ENCODE data around the gene IL24. TPM values are rescaled to one million over a fixed set of nuclear protein-coding genes. Genes with fewer than 3 reads are reported as not detected.

IL24 gene, protein sequence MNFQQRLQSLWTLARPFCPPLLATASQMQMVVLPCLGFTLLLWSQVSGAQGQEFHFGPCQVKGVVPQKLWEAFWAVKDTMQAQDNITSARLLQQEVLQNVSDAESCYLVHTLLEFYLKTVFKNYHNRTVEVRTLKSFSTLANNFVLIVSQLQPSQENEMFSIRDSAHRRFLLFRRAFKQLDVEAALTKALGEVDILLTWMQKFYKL
- 0.17 TPM in 1 of 2 replicates, not detected in the other for total RNA-seq
- polyA plus RNA-seq: 0.54 TPM in 1 of 2 replicates, not detected in the other
- polyA plus RNA-seq (2012): 0.13 and 0.91 TPM in 2 replicates
- polyA minus RNA-seq (ENCODE audit: low replicate concordance): 3.0 TPM in 1 of 2 replicates, not detected in the other

- Histone ChIP-seq H3K27ac (ENCODE audit: insufficient read depth, low read length) (peak within 1 kb of the TSS; percentile 83), H2AFZ (ENCODE audit: low read length) (peak within 1 kb of the TSS; percentile 57), H4K20me1 (ENCODE audit: control insufficient read depth, extremely low read depth, insufficient read depth, low read length) (no peaks in the 10 kb centered on the region), H3K4me1 (ENCODE audit: control insufficient read depth, extremely low read depth, insufficient read depth, low read length) (peaks cover 39% of the 10 kb centered on the region), H3K4me3 (replicated peaks in 1 of 4; ENCODE audit: control extremely low read depth in 1 of 4, insufficient read depth in 1 of 4, low read depth in 3 of 4, low read length in 4 of 4) (no peak within 1 kb of the TSS), H3K4me2 (ENCODE audit: extremely low read depth, insufficient read depth, low read length) (peak within 1 kb of the TSS; percentile 65), H3K36me3 (ENCODE audit: control insufficient read depth, insufficient read depth, low read length) (no peaks in the 10 kb centered on the region), H3K9me3 (ENCODE audit: control insufficient read depth, insufficient read depth, low read depth, low read length) (no peaks in the 10 kb centered on the region), H3K79me2 (ENCODE audit: control insufficient read depth, insufficient read depth, low read length) (no peaks in the 10 kb centered on the region), H3K9ac (ENCODE audit: insufficient read depth, low read length) (peak within 1 kb of the TSS; percentile 48), H3K27me3 (ENCODE audit: control insufficient read depth, insufficient read depth, low read length) (no peaks in the 10 kb centered on the region)
- TF ChIP-seq, protein P1, sequence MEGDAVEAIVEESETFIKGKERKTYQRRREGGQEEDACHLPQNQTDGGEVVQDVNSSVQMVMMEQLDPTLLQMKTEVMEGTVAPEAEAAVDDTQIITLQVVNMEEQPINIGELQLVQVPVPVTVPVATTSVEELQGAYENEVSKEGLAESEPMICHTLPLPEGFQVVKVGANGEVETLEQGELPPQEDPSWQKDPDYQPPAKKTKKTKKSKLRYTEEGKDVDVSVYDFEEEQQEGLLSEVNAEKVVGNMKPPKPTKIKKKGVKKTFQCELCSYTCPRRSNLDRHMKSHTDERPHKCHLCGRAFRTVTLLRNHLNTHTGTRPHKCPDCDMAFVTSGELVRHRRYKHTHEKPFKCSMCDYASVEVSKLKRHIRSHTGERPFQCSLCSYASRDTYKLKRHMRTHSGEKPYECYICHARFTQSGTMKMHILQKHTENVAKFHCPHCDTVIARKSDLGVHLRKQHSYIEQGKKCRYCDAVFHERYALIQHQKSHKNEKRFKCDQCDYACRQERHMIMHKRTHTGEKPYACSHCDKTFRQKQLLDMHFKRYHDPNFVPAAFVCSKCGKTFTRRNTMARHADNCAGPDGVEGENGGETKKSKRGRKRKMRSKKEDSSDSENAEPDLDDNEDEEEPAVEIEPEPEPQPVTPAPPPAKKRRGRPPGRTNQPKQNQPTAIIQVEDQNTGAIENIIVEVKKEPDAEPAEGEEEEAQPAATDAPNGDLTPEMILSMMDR (conservative IDR thresholded peaks at IDR 0.05 in 1 of 2, IDR thresholded peaks at IDR 0.05 in 1 of 2; ENCODE audit: low read depth in 1 of 2, low read length in 2 of 2): no peak
- no peak for TF ChIP-seq EZH2 (IDR thresholded peaks at IDR 0.05; ENCODE audit: low read length, missing control alignments)
- no peak for DNase-seq (ENCODE audit: low read depth in 2 of 2)
Measured at GRCh38 chr1:206897175-206897574, at the start of gene IL24. IL24 (plus strand) TSS chr1:206897443; CDS start chr1:206897833, 390 bp downstream.

DNA sequence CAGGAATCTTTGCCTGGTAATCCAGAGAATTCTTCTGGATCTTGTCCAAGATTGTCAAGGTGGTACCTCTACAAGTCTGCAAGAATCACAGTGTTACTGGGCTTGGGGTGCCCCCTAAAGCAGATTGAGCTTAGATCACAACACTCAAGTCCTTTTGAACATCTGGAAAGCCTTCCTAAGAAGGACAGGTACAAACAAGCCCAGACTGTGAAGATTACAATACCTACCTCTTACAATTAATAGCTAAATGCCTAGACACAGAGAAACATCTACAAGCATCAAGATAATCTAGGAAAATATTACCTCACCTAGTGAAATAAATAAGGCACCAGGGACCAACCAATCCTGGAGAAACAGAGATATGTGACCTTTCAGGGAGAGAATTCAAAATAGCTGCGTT is 49.3 kb upstream of the IL24 start:
- no peak overlapping the region for H3K9ac ChIP-seq (ENCODE audit: insufficient read depth, low read length)
- H4K20me1 ChIP-seq (ENCODE audit: control insufficient read depth, extremely low read depth, insufficient read depth, low read length): no peaks in the 10 kb centered on the region
- no peak overlapping the region for H3K27ac ChIP-seq (ENCODE audit: insufficient read depth, low read length)
- no peaks in the 10 kb centered on the region for H3K36me3 ChIP-seq (ENCODE audit: control insufficient read depth, insufficient read depth, low read length)
- no peaks in the 10 kb centered on the region for H3K79me2 ChIP-seq (ENCODE audit: control insufficient read depth, insufficient read depth, low read length)
- H3K27me3 ChIP-seq (ENCODE audit: control insufficient read depth, insufficient read depth, low read length): no peaks in the 10 kb centered on the region
- H3K4me1 ChIP-seq (ENCODE audit: control insufficient read depth, extremely low read depth, insufficient read depth, low read length): no peaks in the 10 kb centered on the region
- no peak for TF ChIP-seq EZH2 (IDR thresholded peaks at IDR 0.05; ENCODE audit: low read length, missing control alignments)
- TF ChIP-seq, protein P1 (conservative IDR thresholded peaks at IDR 0.05 in 1 of 2, IDR thresholded peaks at IDR 0.05 in 1 of 2; ENCODE audit: low read depth in 1 of 2, low read length in 2 of 2): no peak
- H2AFZ ChIP-seq (ENCODE audit: low read length): no peak overlapping the region
- no peak overlapping the region for H3K4me3 ChIP-seq (replicated peaks in 1 of 4; ENCODE audit: control extremely low read depth in 1 of 4, insufficient read depth in 1 of 4, low read depth in 3 of 4, low read length in 4 of 4)
- no peak for DNase-seq (ENCODE audit: low read depth in 2 of 2)
- H3K9me3 ChIP-seq (ENCODE audit: control insufficient read depth, insufficient read depth, low read depth, low read length): no peaks in the 10 kb centered on the region
- H3K4me2 ChIP-seq (ENCODE audit: extremely low read depth, insufficient read depth, low read length): no peak overlapping the region

DNA sequence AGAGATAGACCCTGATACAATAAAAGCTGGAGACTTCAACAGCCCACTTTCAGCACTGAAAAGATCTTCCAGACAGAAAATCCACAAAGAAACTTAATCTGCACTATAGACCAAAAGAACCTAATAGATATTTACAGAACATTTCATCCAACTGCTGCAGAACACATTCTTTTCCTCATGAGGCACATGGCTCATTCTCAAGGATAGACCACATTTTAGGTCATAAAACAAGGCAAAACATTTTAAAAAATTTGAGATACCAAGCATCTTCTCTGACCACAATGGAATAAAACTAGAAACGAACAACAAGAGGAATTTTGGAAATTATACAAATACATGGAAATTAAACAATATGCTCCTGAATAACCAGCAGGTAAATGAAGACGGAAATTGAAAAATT is 46.8 kb upstream of the IL24 start:
- Histone ChIP-seq H3K9ac (ENCODE audit: insufficient read depth, low read length) (no peak overlapping the region), H4K20me1 (ENCODE audit: control insufficient read depth, extremely low read depth, insufficient read depth, low read length) (no peaks in the 10 kb centered on the region), H3K9me3 (ENCODE audit: control insufficient read depth, insufficient read depth, low read depth, low read length) (no peaks in the 10 kb centered on the region), H2AFZ (ENCODE audit: low read length) (no peak overlapping the region), H3K4me1 (ENCODE audit: control insufficient read depth, extremely low read depth, insufficient read depth, low read length) (no peaks in the 10 kb centered on the region), H3K27me3 (ENCODE audit: control insufficient read depth, insufficient read depth, low read length) (no peaks in the 10 kb centered on the region), H3K4me3 (replicated peaks in 1 of 4; ENCODE audit: control extremely low read depth in 1 of 4, insufficient read depth in 1 of 4, low read depth in 3 of 4, low read length in 4 of 4) (no peak overlapping the region), H3K4me2 (ENCODE audit: extremely low read depth, insufficient read depth, low read length) (no peak overlapping the region), H3K36me3 (ENCODE audit: control insufficient read depth, insufficient read depth, low read length) (no peaks in the 10 kb centered on the region), H3K27ac (ENCODE audit: insufficient read depth, low read length) (no peak overlapping the region), H3K79me2 (ENCODE audit: control insufficient read depth, insufficient read depth, low read length) (no peaks in the 10 kb centered on the region)
- no peak for DNase-seq (ENCODE audit: low read depth in 2 of 2)
- TF ChIP-seq, protein P1 (conservative IDR thresholded peaks at IDR 0.05 in 1 of 2, IDR thresholded peaks at IDR 0.05 in 1 of 2; ENCODE audit: low read depth in 1 of 2, low read length in 2 of 2): no peak
- no peak for TF ChIP-seq EZH2 (IDR thresholded peaks at IDR 0.05; ENCODE audit: low read length, missing control alignments)
